GM12892 (cell line): ENCODE data around the gene MMP24.

ENCODE experiments used
- POLR2A ChIP-seq: IDR thresholded peaks from 2 replicates; pipeline ENCODE4 v1.6.1; 2011; ENCODE audit warnings: low read depth, low read length, control low read depth
- POLR2AphosphoS5 ChIP-seq: IDR thresholded peaks from 2 replicates; pipeline ENCODE4 v1.6.1; 2011; ENCODE audit warnings: low read depth, low read length, control low read depth

DNA sequence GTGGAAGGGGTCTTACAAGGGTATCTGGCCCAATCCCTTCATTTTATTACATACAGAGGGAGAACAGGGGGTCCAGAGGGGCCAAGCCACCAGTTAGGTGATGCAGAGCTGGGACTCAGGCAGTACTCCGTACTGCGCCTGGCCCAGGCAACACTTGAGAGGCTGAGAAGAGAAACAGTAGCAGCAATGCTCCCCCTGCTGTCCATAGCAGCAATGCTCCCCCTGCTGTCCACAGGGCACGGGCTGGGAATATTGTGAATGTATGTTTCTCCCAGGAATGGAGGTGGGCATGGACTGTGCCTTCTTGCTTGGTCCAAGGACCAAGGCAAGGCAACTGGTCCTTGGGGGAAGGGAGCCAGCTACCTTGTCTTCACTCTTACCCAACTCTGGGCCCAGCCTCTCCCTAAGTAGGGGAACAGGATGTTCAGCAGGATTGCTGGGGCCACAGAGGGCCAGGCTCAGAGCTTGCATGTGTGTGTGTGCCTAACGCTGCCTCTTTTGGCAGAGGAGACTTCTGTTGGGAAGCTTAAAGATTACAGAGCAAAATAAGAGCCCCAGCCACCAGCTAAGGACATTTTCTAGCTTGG, 80.5 kb downstream of the MMP24 start:
- TF ChIP-seq POLR2AphosphoS5: no peak
- no peak for TF ChIP-seq POLR2A
